Measurements from ENCODE around the gene NT5DC2.

- no peak for TF ChIP-seq CTCF (IDR thresholded peaks at IDR 0.05)
- no peak for TF ChIP-seq ZSCAN18 (CRISPR knock-in tag; IDR thresholded peaks at IDR 0.05)
- TF ChIP-seq PRDM15 (CRISPR knock-in tag; IDR thresholded peaks at IDR 0.05) = no peak
Measured at GRCh38 chr3:52519445-52520140, 14.1 kb downstream of the NT5DC2 start.

Measured in WTC11 (cell line).